ENCODE measurements around the gene CLMP. TPM values are rescaled to one million over a fixed set of nuclear protein-coding genes. Genes with fewer than 3 reads are reported as not detected.
A peak's percentile ranks its signal among the peaks of the same experiment; 100 is the strongest.

The CLMP gene
- total and polyA plus RNA-seq, 2 donors (not counting 1 experiment from before 2014, with no cell fraction given): 0.01 TPM; not detected in 1

- Histone ChIP-seq H3K27ac (ENCODE audit: low read length in 2 of 2) (no peak overlapping the region), H3K9ac (ENCODE audit: low read length) (no peak overlapping the region), H3K4me3 (ENCODE audit: control extremely low read depth in 1 of 5, extremely low read depth in 1 of 5, insufficient read depth in 1 of 5, low read depth in 2 of 5, low read length in 4 of 5) (no peak overlapping the region), H3K4me1 (ENCODE audit: control insufficient read depth in 2 of 2, insufficient read depth in 2 of 2, low read length in 2 of 2) (peaks cover 4 to 6% of the 10 kb centered on the region in 2 donors), H4K20me1 (ENCODE audit: control insufficient read depth, insufficient read depth, low read length, poor library complexity, severe bottlenecking) (no peaks in the 10 kb centered on the region), H3K9me3 (ENCODE audit: control extremely low read depth in 1 of 3, control insufficient read depth in 2 of 3, insufficient read depth in 1 of 3, low read length in 2 of 3) (no peaks in the 10 kb centered on the region), H3K4me2 (replicated peaks; ENCODE audit: low read depth, low read length, poor library complexity, severe bottlenecking) (peak overlapping the region; percentile 16), H3K79me2 (ENCODE audit: control insufficient read depth, insufficient read depth, low read length) (no peaks in the 10 kb centered on the region), H2AFZ (ENCODE audit: insufficient read depth, low read depth, low read length, poor library complexity, severe bottlenecking) (peak overlapping the region; percentile 70), H3K27me3 (replicated peaks in 1 of 4; ENCODE audit: control extremely low read depth in 1 of 4, control insufficient read depth in 3 of 4, insufficient read depth in 4 of 4, low read length in 3 of 4) (no peaks in the 10 kb centered on the region), H3K36me3 (replicated peaks in 1 of 2; ENCODE audit: control extremely low read depth in 1 of 2, control insufficient read depth in 1 of 2, extremely low read depth in 1 of 2, insufficient read depth in 2 of 2, low read length in 1 of 2) (no peaks in the 10 kb centered on the region)
- DNase-seq (no peak), ATAC-seq (ENCODE audit: low read depth) (no peak)
- H3K4me3 Mint-ChIP-seq: no peak overlapping the region
- 85% methylated on average over 4 of the region's 6 CpGs for WGBS (ENCODE audit: insufficient coverage)
- peaks cover 7% of the 10 kb centered on the region for H3K27me3 Mint-ChIP-seq
- no peak overlapping the region for H3K27ac Mint-ChIP-seq
- H3K4me1 Mint-ChIP-seq: peaks cover 10% of the 10 kb centered on the region
- intact Hi-C loops (cut with micrococcal nuclease): no loop called here
- no peaks in the 10 kb centered on the region for H3K9me3 Mint-ChIP-seq (ENCODE audit: insufficient read depth)
- ChIA-PET POLR2A (no interaction called here), CTCF (interaction anchor here (3.5 kb wide), 1 partner anchor 13 kb away, joined by 19 read pairs; no protein-coding TSS in a partner anchor)
- no peak for TF ChIP-seq CTCF (IDR thresholded peaks at IDR 0.05)
- no peak for TF ChIP-seq EZH2 (IDR thresholded peaks at IDR 0.05; ENCODE audit: borderline replicate concordance, insufficient read depth, low read depth, low read length, poor library complexity, severe bottlenecking)
These were observed 38.4 kb upstream of the CLMP start for GRCh38 chr11:123233280-123233974.

GRCh38 chr11:123231777-123232176, 36.7 kb upstream of the CLMP start:
- Mint-ChIP-seq H3K9me3 (ENCODE audit: insufficient read depth) (no peaks in the 10 kb centered on the region), H3K27me3 (peaks cover 8% of the 10 kb centered on the region), H3K27ac (no peak overlapping the region), H3K4me3 (no peak overlapping the region), H3K4me1 (peaks cover 10% of the 10 kb centered on the region)
- Histone ChIP-seq H3K36me3 (replicated peaks in 1 of 2; ENCODE audit: control extremely low read depth in 1 of 2, control insufficient read depth in 1 of 2, extremely low read depth in 1 of 2, insufficient read depth in 2 of 2, low read length in 1 of 2) (no peaks in the 10 kb centered on the region), H3K4me2 (replicated peaks; ENCODE audit: low read depth, low read length, poor library complexity, severe bottlenecking) (no peak overlapping the region), H3K27me3 (replicated peaks in 1 of 4; ENCODE audit: control extremely low read depth in 1 of 4, control insufficient read depth in 3 of 4, insufficient read depth in 4 of 4, low read length in 3 of 4) (no peaks in the 10 kb centered on the region), H4K20me1 (ENCODE audit: control insufficient read depth, insufficient read depth, low read length, poor library complexity, severe bottlenecking) (no peaks in the 10 kb centered on the region), H3K9me3 (ENCODE audit: control extremely low read depth in 1 of 3, control insufficient read depth in 2 of 3, insufficient read depth in 1 of 3, low read length in 2 of 3) (no peaks in the 10 kb centered on the region), H3K4me3 (ENCODE audit: control extremely low read depth in 1 of 5, extremely low read depth in 1 of 5, insufficient read depth in 1 of 5, low read depth in 2 of 5, low read length in 4 of 5) (no peak overlapping the region), H2AFZ (ENCODE audit: insufficient read depth, low read depth, low read length, poor library complexity, severe bottlenecking) (no peak overlapping the region), H3K27ac (ENCODE audit: low read length in 2 of 2) (no peak overlapping the region), H3K79me2 (ENCODE audit: control insufficient read depth, insufficient read depth, low read length) (no peaks in the 10 kb centered on the region), H3K9ac (ENCODE audit: low read length) (no peak overlapping the region), H3K4me1 (ENCODE audit: control insufficient read depth in 2 of 2, insufficient read depth in 2 of 2, low read length in 2 of 2) (peaks cover 4 to 6% of the 10 kb centered on the region in 2 donors)
- intact Hi-C loops (cut with micrococcal nuclease): no loop called here
- 43% methylated on average over 1 of the region's 3 CpGs for WGBS (ENCODE audit: insufficient coverage)
- ATAC-seq (ENCODE audit: low read depth): no peak
- ChIA-PET CTCF (interaction anchor here (3.5 kb wide), 1 partner anchor 15 kb away, joined by 19 read pairs; no protein-coding TSS in a partner anchor), POLR2A (no interaction called here)
- DNase-seq: no peak
- TF ChIP-seq EZH2 (IDR thresholded peaks at IDR 0.05; ENCODE audit: borderline replicate concordance, insufficient read depth, low read depth, low read length, poor library complexity, severe bottlenecking) (no peak), CTCF (IDR thresholded peaks at IDR 0.05) (no peak)

Data from B cell (primary cell).